GM20431 (cell line): ENCODE measurements around the gene LDB2.

Experiments
- in situ Hi-C: fragments of 300-500 bp; cut with MseI, MboI; formaldehyde crosslinking; loops from one replicate; pipeline ENCODE4 v1.15.0; 2020; ENCODE audit warnings: low sequenced_read_pairs; ENCODE audit not compliant: unreplicated experiment

Gene LDB2

GRCh38 chr4:16765546-16765945 lies 132.9 kb downstream of the LDB2 start:
- in situ Hi-C loops, result no loop called here

GRCh38 chr4:16764622-16765021 lies 133.8 kb downstream of the LDB2 start:
- in situ Hi-C loops, result no loop called here

- in situ Hi-C loops, result no loop called here
Measured at GRCh38 chr4:16760617-16761363, 137.7 kb downstream of the LDB2 start.

- in situ Hi-C loops, result no loop called here
Measured at GRCh38 chr4:16759931-16760582, 138.4 kb downstream of the LDB2 start.

- in situ Hi-C loops, result no loop called here
Measured at GRCh38 chr4:16758816-16759215, 139.6 kb downstream of the LDB2 start.

- in situ Hi-C loops, result no loop called here
Measured at GRCh38 chr4:16758255-16758654, 140.2 kb downstream of the LDB2 start.

GRCh38 chr4:16757080-16757521 lies 141.3 kb downstream of the LDB2 start:
- in situ Hi-C loops, result no loop called here

- in situ Hi-C loops, result no loop called here
Measured at GRCh38 chr4:16754104-16754503, 144.3 kb downstream of the LDB2 start.

GRCh38 chr4:16752150-16752549 lies 146.3 kb downstream of the LDB2 start:
- in situ Hi-C loops, result no loop called here

- in situ Hi-C loops, result no loop called here
Measured at GRCh38 chr4:16750882-16751642, 147.4 kb downstream of the LDB2 start.

- in situ Hi-C loops, result no loop called here
Measured at GRCh38 chr4:16750216-16750615, 148.2 kb downstream of the LDB2 start.

GRCh38 chr4:16745887-16746286 lies 152.6 kb downstream of the LDB2 start:
- in situ Hi-C loops, result no loop called here

- in situ Hi-C loops, result no loop called here
Measured at GRCh38 chr4:16745009-16745635, 153.3 kb downstream of the LDB2 start.

- in situ Hi-C loops, result no loop called here
Measured at GRCh38 chr4:16741287-16741686, 157.2 kb downstream of the LDB2 start.

- in situ Hi-C loops, result no loop called here
Measured at GRCh38 chr4:16739997-16740624, 158.3 kb downstream of the LDB2 start.

- in situ Hi-C loops, result no loop called here
Measured at GRCh38 chr4:16738558-16738957, 159.9 kb downstream of the LDB2 start.

- in situ Hi-C loops, result no loop called here
Measured at GRCh38 chr4:16733509-16733908, 164.9 kb downstream of the LDB2 start.

GRCh38 chr4:16732741-16733140 lies 165.7 kb downstream of the LDB2 start:
- in situ Hi-C loops, result no loop called here

- in situ Hi-C loops, result no loop called here
Measured at GRCh38 chr4:16731776-16732380, 166.6 kb downstream of the LDB2 start.
